Activated CD4-positive, alpha-beta T cell treated with anti-CD3 and anti-CD28 coated beads for 1 hour (primary cell): Measurements from ENCODE around the gene JAZF1.
"Not testable (repeated sequence)": the region's sequence is repeated elsewhere in the genome, so short reads cannot be mapped to it uniquely, and the experiment has no call there.

ENCODE experiments used
- DNase-seq: peaks from one replicate; pipeline ENCODE4 v3.0.0-alpha.2; 2020

The JAZF1 gene

DNA sequence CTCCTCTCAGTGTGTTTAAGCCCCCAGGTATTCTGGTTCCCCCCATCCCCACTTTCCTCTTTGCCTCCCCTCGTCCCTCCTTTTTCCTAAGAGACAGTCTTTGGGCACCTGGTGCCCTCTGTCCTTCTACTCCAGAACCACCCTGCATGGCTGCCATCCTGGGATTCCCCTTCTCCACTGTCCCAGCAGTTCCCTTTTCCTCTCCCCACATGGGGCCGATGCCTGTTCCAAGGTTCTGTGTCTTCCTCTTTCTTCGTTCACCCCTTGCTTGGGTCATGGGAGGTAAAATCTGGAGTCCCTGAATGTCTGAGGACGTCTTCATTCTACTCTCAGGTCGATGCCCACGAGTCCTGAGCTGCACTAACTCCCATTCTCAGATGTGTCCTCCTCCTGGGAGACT is 319.8 kb downstream of the JAZF1 start:
- no peak for DNase-seq

DNA sequence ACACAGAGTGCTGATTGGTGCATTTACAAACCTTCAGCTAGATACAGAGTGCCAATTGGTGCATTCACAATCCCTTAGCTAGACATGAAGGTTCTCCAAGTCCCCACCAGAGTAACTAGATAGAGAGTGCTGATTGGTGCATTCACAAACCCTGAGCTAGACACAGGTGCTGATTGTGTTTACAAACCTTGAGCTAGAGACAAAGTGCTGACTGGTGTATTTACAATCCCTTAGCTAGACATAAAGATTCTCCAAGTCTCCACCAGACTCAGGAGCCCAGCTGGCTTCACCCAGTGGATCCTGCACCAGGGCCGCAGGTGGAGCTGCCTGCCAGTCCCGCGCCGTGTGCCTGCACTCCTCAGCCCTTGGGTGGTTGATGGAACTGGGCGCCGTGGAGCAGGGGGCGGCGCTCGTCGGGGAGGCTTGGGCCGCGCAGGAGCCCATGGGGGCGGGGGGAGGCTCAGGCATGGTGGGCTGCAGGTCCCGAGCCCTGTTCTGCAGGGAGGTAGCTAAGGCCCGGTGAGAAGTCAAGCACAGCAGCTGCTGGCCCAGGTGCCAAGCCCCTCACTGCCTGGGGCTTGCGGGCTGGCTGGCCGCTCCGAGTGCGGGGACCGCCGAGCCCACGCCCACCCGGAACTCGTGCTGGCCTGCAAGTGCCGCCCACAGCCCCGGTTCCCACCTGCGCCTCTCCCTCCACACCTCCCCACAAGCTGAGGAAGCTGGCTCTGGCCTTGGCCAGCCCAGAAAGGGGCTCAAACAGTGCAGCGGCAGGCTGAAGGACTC is 323.7 kb downstream of the JAZF1 start:
- not testable (repeated sequence) for DNase-seq

DNA sequence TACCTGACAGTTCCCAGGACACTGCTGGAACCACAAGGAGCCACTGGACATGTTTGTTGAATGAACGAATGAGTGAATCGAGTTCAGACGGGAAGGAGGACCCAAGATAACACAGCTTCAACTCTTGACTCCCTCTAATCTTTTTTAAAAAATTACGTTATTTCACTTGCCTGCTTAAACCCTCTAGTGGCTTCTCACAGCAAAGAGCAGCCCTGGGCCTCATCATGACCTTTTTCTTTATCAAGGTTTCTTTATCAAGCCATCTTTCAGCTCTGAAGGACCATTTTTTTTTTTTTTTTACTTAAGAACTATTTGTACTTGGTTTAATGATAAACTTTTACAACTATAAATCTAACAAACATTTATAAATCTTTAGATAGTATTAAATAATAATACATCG is 330.1 kb downstream of the JAZF1 start:
- DNase-seq, result no peak

DNA sequence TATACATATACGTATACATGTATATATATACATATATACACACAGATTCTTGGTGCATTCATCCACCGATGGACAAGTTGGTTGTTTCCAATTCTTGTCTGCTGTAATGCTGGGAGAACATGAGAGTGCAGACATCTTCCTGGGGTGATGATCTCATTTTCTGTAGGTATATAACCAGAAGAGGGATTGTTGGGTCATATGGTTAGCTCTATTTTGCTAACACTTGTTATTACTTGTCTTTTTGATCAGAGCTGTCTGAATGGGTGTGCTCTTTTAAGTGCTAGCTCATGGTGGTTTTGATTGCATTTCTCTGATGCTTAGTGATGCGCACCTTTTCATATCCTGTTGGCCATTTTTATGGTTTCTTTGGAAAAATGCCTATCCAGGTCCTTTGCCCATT is 334.2 kb downstream of the JAZF1 start:
- no peak for DNase-seq

DNA sequence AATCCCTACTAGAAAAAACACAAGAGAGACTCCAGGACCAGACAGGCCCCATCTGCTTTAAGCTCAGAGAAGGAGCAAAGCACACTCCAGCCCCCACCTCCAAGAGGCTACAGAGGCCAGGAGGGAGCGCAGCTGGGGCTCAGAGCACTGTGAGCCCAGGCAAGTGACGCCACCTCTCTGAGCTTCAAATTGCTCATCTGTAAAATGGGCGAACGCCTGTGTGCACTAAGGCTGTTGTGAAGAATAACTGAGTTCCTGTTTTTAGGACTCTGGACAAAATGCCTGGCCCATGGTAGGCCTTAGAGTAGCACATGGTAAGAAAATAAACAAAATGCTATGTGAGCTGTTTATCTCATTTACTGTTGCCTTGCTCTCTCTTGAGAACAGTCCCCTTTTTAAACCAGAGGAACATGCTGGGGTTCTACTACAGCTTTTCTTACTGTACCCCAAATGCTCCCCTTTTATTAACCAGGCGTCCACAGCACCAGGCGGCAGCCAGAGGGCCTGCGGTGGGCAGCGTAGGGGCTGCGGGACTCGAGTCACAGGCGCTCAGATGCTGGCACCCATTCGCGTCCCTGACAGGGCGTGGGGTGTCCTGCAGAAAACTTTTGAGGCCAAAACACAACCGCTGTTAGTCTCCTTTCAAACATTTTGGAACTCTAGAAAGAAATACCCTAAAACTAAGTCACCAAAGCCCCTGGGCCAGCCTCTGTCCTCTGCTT is 336.9 kb downstream of the JAZF1 start:
- DNase-seq, result no peak

DNA sequence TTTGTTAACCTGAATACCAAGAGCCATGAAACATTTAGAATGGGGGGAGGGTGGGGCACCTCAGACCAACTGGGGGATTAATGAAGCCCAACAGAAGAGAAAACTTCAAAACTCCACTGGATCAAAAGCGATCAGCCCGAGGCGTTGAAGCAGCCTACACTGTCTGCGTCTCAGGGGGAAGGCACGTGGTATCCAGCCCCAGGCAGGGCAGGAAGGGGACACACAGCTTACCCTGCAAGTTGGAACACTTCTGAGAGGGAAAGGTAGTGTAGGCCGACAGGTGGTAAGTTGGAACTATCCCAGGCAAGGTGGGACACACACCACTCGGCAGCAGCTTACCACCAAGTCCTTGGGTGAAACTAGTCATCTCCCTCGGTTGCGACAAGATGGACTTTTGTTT is 337.7 kb downstream of the JAZF1 start:
- DNase-seq, result no peak

DNA sequence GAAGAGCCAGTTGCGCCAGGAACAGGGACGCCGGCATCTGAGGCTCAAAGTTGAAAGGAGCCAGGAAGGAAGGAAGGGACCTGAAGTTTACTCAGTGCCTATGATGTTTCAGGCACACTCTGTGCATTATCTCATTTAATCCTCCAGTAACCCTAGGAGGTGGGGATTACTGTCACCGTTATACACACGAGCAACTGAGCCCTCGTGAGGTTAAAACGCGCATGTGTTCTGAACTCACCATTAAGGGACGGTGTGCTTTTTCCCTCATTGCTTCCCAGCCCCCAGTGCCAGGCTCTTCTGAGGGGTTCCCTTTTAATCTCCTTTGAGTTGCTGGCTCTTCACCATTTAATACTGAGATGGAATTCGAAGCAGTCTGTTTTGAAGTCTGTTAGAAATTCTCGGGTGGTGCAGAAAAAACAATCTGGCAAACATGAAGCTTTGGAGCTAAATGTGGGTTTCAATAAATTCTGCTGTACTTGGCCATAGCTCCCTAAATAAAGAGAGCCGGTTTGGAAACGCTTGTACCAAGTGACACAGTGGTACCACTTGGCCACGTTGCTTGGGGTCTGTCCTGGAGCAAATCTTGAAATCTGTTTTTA is 338.4 kb downstream of the JAZF1 start:
- DNase-seq, result no peak

DNA sequence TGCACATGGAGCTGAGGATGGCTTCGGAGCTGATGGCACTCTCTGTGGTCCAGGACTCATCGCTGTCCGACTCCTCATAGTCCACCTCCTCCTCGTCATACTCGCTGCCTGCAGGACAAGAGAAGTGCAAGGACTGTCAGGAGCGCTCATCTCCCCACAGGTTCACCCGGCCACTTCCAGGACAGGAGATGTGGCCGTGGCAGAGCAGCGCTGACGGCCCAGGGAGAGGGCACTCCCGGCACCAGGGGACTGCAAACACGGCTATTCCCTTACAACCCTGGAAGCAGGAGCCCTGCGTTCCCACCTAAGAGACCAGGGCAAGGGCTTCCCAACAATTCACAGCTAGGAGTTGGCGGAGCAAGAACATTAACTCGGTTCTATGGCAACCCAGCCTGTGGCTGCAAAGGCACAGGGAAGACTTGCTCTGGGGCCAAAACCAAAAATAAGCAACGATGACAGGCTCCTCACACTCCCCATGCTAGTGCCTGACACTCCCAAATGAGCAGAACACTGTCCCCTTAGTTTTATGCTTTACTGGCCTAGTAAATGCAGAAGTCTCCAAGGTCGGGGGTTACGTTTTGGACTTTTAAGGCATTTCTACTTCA is 339.7 kb downstream of the JAZF1 start:
- DNase-seq, result no peak

DNA sequence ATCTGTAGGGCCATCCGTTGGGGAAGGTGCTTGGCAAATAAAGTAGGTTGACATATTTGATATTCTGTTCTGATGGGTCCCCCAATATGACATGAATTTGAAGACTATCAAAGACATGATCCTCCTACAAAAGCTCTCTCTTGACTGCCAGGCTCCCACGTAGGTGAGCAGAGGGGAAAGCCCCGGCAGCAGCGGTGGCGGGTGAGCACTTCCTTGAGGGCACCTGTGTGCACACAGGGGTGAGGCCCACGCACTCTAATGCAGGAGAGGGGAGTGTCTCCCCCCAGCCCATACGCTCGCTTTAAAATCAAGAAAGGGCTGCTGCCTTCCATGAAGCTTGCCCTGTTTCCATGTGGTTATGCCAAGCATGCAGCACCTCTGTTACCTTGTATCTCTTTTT is 340.3 kb downstream of the JAZF1 start:
- DNase-seq, result no peak

DNA sequence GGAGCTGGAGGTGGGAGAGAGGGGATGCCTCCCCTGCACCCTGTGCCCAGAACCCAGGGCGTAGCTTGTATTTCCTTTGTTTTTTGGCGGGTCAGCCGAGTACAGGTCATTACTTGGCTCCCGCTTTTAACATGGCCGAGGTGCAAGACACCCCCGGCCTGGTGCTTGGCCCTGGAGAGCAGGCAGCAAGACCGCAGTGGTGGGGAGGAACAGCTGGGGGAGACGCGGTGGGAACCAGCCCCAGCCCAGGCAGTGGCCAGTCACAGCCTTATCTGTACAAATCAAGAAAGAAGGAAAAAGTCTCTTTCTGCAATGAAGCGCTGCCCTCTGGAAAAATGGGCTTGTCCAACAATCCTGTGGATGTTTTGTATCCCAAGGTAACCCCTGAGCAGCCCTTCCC is 341.5 kb downstream of the JAZF1 start:
- no peak for DNase-seq

DNA sequence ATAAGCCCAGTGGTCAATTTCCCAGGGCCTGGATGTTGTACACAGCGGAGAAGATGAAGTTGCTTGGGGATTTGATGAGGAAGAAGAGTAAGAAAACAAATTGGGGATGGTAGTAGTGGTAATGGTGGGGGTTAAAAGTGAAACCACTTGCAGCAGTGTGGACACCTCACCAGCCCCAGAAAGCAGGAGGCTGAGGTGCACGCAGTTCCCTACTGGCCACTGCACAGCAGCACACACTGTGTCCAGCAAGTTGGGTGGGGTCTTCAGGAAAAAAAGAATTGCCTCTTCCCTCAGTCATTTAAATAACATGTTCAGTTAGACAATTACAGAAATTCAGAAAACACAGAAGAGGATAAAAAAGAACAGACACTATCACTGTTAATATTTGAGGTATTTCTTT is 344.1 kb downstream of the JAZF1 start:
- DNase-seq, result no peak

DNA sequence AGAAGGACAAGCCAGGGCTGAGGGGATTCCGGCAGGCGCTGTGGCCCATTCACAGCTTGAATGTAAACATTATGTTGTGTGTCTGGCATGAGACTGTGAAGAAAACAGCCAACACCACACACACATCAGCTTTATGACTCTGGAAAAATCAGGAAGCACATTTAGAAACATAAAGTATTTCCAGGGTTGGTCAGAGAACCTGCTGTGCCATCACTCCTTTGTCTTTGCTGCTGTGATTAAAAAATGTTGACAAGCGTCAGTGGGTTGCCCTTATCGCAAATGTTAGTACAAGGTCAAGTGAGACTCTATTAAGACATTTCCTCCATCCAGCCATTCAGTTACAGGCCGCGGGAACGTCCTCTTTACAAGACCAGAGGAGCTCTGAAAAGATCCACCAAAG is 345.2 kb downstream of the JAZF1 start:
- DNase-seq, result no peak

DNA sequence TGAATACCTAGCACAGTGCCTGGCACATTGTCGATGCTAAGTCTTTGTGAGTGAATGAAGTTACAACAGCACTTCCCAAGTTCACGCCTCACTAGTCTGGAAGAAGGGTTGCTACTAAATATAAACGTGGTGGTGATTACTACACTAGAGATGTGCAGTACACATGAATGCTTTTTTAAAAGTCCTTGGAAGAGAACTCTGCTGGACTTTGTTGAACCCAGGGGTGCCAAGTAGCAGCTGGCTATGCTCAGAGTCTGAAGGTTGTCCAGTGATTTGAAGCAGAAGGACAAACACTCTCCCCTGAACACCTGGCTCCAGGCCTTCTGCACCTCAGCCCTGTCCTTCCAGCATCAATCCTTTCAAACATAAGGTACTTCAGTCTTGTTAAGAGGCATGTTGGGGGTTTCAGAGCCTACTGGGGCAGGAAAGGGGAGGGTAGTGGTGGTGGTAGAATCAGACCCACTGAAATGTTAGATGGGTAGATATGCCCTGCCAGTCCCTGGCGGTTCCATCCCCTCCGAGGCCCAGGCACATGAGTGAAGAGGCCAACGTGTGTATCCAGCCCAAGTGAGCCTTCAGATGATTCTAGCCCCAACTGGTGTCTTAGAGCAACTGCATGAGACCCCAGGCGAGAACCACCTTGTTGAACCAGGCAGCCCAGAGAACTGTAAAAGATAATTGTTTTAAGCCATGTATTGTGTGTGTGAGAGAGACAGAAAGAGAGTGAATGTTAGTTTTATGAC is 346.2 kb downstream of the JAZF1 start:
- DNase-seq, result no peak

DNA sequence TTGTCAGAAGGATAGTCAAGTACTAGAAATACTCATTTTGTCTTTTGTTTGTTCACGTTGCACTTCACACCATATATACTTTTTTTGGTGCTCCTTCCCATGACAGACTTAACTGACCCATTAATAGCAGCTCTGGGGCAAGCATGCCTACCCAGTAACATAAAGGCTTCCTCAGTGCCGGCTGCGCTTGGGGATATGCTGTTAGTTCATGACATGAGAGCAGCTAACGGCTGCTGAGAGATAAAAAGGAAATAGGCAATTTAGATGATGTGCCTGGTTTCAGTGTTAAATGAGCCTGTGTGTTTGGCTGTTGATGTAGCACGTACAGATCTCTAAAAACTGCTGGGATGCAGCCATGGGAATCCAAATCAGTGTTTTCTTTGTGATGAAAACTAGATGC is 354.2 kb downstream of the JAZF1 start:
- no peak for DNase-seq

DNA sequence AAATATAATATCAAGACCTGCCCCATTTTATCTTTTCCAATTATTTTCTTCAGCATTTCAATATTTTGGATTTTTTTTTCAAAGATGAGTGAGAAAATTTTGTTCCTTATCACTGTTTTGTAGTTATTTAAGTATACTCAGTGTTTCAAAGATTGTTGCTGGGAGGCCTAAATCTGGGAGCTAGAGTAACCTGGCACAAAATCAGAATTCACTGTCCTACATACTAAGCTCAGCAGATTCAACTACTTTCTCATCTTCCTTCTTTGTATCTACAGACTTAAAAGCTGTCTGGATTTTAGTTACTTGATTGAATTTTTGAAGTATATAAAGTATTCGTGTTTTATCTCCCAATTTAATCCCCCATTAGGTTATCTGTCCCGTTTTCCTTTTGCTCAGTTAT is 354.7 kb downstream of the JAZF1 start:
- DNase-seq, result no peak

DNA sequence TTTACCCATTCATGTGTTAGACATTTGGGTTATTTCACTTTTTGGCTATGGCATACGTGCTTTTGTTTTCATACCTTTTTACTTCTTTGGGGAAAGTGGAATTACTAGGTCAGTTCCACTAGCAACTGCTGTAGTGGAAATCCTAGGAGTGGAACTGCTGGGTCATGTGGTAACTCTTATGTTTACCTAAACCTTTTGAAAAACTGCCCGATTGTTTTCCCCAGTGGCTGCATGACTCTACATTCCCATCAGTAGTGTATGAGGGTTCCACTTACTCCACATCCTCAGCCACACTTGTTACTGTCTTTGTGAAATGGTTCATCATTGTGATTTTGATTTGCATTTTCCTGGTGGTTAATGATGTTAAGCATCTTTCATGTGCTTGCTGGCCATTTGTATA is 358.4 kb downstream of the JAZF1 start:
- no peak for DNase-seq

DNA sequence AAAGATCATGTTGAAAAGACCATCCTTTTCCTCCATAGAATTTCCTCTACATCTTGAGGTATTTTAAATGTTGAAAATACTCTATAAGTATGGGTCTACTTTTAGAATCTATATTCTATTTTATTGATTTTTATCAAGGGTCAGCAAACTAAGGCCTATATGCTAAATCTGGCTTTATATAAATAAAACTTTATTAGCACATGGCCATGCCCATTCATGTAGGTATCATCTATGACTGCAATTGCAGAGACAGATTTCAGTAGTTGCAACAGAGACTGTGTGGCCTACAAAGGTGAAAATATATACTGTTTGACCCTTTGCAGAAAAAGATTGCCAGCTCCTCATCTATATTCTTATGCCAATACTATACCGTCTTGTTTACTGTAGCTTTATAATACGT is 367.9 kb downstream of the JAZF1 start:
- no peak for DNase-seq

DNA sequence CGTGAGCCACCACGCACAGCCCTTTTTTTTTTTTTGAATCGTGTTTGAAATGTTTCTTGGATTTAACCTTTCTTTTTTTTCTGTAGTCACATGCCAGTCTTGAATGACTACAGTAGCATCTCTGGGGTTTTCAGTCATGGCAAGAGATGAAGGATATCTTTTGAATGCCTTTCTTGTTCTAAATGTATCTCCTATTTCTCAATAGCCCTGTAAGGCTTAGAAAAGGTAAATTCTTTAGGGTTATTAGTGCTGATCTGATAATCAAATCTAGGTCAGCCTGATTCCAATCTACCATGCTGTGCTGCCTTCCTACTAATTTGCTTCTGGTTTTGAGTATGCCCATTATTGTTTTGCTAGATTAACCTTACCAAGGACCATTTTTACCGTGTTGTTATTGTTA is 370.4 kb downstream of the JAZF1 start:
- no peak for DNase-seq

DNA sequence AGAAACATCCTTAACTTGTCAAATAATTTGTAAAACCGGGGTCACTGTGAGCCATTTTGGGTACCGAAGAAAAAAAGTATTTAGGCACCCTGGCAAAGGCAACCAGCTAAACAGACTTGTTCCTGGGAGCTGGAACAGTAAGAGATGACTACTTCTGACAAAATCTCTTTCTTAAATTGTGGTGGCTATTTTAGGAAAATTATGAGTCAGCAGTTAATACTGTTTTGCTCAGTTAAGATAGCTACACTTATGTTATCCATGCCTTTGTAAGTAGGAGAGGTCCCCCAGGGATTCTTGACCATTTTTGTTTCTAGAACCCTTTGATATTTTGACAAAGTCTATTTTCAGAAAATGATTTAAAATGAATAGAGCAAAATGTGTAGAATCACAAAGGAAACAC is 372.0 kb downstream of the JAZF1 start:
- DNase-seq, result no peak

DNA sequence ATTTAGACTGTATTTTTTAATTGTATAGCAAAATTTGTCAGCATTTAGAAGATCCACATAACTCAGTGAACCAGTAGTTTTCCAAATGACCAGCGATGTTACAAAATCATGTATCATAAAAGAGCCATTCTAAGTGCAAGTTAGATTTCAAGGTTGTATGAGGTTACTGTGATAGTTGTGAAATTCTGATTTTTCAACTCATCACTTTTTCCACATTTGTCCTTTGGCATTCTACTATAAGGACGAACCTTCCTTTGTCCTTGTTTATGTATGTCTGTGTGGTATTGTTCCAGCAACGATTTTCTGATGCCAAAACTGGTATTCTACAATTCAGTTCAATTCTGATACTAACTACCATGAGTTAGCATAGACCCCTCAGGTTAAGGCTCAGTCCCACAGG is 376.5 kb downstream of the JAZF1 start:
- DNase-seq, result no peak

DNA sequence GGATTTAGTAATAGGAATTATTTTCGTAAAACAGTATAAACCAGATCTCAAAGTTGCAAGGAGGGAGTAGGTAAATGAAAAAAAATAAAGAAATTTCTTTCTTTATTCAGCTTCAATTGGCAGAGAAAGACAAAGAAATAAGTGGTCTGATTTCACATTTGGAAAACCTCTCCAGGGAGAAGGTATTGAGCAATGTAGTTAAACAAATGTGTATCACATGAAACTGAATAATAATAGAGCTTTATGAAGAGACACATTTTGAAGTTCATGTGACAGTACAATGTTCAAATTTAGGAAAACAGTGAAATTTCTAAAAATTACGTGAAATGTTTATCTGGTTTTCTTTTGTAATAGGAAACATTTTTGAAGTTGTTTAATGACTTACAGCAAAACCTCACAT is 377.6 kb downstream of the JAZF1 start:
- DNase-seq, result no peak

DNA sequence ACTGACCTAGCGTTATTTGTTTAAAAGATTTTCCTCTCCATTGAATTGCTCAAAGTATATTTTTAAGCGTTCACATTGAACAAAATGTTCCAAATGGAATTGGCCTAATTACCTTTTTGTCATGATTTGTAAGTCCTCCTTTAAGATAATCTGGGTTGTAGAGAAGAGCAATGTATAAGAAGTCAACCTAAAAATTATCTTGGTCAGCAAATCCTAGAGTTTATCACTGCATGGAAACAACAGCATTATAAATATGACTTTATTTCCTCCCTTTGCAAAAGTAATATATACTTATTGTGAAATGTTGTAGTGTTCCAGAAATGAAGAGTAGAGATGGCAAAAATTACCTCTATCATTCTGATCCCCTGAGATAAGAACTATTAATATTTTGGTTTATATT is 381.4 kb downstream of the JAZF1 start:
- DNase-seq, result no peak

DNA sequence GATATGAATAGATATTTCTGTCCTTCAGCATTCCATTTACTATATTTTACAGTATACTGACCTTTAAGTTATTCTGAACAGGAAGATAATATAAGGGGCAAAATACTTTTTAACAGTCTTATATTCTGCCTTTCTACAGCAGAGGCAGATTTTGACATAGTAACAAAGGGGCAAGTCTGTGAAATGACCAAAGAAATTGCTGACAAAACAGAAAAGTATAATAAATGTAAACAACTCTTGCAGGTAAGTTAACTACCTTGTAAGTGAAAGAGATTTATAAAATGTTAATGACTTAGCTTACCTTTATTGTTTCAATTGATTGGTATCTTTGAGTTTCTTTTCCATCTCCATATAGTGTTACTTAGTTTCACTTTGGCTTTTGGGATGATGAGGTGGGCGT is 384.6 kb downstream of the JAZF1 start:
- DNase-seq, result no peak
